Lower leg skin (tissue), 4 donors: ENCODE measurements around the gene CHKA. TPM values are rescaled to one million over a fixed set of nuclear protein-coding genes. Genes with fewer than 3 reads are reported as not detected.

Experiments used
- DNase-seq, 2 donors: peaks; one replicate each; pipeline ENCODE4 v3.0.0-alpha.2; 2019; ENCODE audit warnings: low spot score in 2 of 2
- H3K4me3 ChIP-seq: fragments of 200-600 bp; sonication (generic); 2 replicates; pipeline ENCODE4 v1.5.1; 2017; ENCODE audit warnings: mild to moderate bottlenecking, low read depth; ENCODE audit not compliant: poor library complexity, severe bottlenecking
- CTCF ChIP-seq, 3 donors: fragments of 450-650 bp; IDR thresholded peaks; one replicate each; pipeline ENCODE4 v1.5.1; 2016; ENCODE audit warnings: antibody characterized with exemption in 3 of 3, mild to moderate bottlenecking in 3 of 3, moderate library complexity in 2 of 3
- POLR2A ChIP-seq, 2 donors: fragments of 450-650 bp; IDR thresholded peaks; one replicate each; pipeline ENCODE4 v1.6.1; 2016 to 2017; ENCODE audit warnings: antibody characterized with exemption in 2 of 2, mild to moderate bottlenecking in 1 of 2, moderate library complexity in 1 of 2
- WGBS, 2 donors: methylation state at CpG; one replicate each; pipeline ENCODE4 v1.1.5; 2018; 5-methylcytosine and 5-hydroxymethylcytosine counted together
- intact Hi-C: fragments of 100-400 bp; cut with DNase I; formaldehyde crosslinking; loops from one replicate; pipeline ENCODE4 v1.15.0; 2023; ENCODE audit warnings: low total_unique reads
- total RNA-seq, 4 donors: library from RNA; depleted of rRNA; stranded (reverse); fragments of >200 nt; gene quantifications; one replicate each; pipeline ENCODE4 v1.1.0, GENCODE V29; 2016

CHKA gene
- total RNA-seq, 4 donors from 2014 or later = 5.9 to 15.6 (median 13.1) TPM

- H3K4me3 ChIP-seq = no peak overlapping the region
- TF ChIP-seq POLR2A (IDR thresholded peaks at IDR 0.05) = no peak
- TF ChIP-seq CTCF (IDR thresholded peaks at IDR 0.05) = no peak
- intact Hi-C loops = no loop called here
- WGBS, 2 donors = 90 to 93% methylated on average over 10 of the region's 10 CpGs
- no peak for DNase-seq
Observed at GRCh38 chr11:68074584-68075352, 46.4 kb downstream of the CHKA start.

- no peak overlapping the region for H3K4me3 ChIP-seq
- no peak for TF ChIP-seq POLR2A (IDR thresholded peaks at IDR 0.05)
- no peak for TF ChIP-seq CTCF (IDR thresholded peaks at IDR 0.05)
- intact Hi-C loops = no loop called here
- DNase-seq = no peak
- WGBS, 2 donors = 77 to 88% methylated on average over 3 of the region's 3 CpGs
Observed at GRCh38 chr11:68071281-68072048, 49.7 kb downstream of the CHKA start.

- DNase-seq = no peak
- 96 to 97% methylated on average over 5 of the region's 5 CpGs for WGBS, 2 donors
- intact Hi-C loops = no loop called here
- TF ChIP-seq CTCF (IDR thresholded peaks at IDR 0.05) = no peak
- no peak for TF ChIP-seq POLR2A (IDR thresholded peaks at IDR 0.05)
- H3K4me3 ChIP-seq = no peak overlapping the region
Observed at GRCh38 chr11:68067991-68068390, 53.2 kb downstream of the CHKA start.

- TF ChIP-seq CTCF (IDR thresholded peaks at IDR 0.05) = no peak
- no peak for TF ChIP-seq POLR2A (IDR thresholded peaks at IDR 0.05)
- WGBS, 2 donors = 76 to 84% methylated on average over 3 of the region's 3 CpGs
- DNase-seq = no peak
- intact Hi-C loops = no loop called here
- no peak overlapping the region for H3K4me3 ChIP-seq
Observed at GRCh38 chr11:68066742-68067141, 54.4 kb downstream of the CHKA start.

GRCh38 chr11:68065841-68066240, 55.3 kb downstream of the CHKA start:
- TF ChIP-seq CTCF (IDR thresholded peaks at IDR 0.05) (no peak), POLR2A (IDR thresholded peaks at IDR 0.05) (no peak)

More at GRCh38 chr11:68065841-68066240, 55.3 kb downstream of the CHKA start:
- DNase-seq = no peak
- 88 to 90% methylated on average over 5 of the region's 5 CpGs for WGBS, 2 donors
- no peak overlapping the region for H3K4me3 ChIP-seq
- intact Hi-C loops = no loop called here
